Esophagus muscularis mucosa (tissue), 4 donors: ENCODE measurements around the gene PCDHB2.

Source experiments
- CTCF ChIP-seq, 3 experiments: fragments of 200-600 bp in 2 of 3; fragments of 450-650 bp in 1 of 3; sonication (generic) in 2 of 3; IDR thresholded peaks; one replicate each; pipeline ENCODE4 v1.5.1; 2017 to 2019; ENCODE audit warnings: antibody characterized with exemption in 3 of 3, mild to moderate bottlenecking in 2 of 3, moderate library complexity in 1 of 3
- EP300 ChIP-seq: sonication (generic); formaldehyde crosslinking; IDR thresholded peaks from one replicate; pipeline ENCODE4 v1.6.1; 2017; ENCODE audit warnings: antibody characterized with exemption
- POLR2A ChIP-seq: fragments of 450-650 bp; IDR thresholded peaks from one replicate; pipeline ENCODE4 v1.6.1; 2017; ENCODE audit warnings: antibody characterized with exemption, moderate library complexity, mild to moderate bottlenecking, low read depth
- POLR2AphosphoS5 ChIP-seq, 2 donors: sonication (generic); formaldehyde crosslinking; IDR thresholded peaks; one replicate each; pipeline ENCODE4 v1.6.1; 2017; ENCODE audit warnings: antibody characterized with exemption in 2 of 2

- TF ChIP-seq POLR2A, result no peak
- TF ChIP-seq EP300, result no peak
- no peak for TF ChIP-seq CTCF (IDR thresholded peaks at IDR 0.05)
- TF ChIP-seq POLR2AphosphoS5 (IDR thresholded peaks at IDR 0.05), result no peak
Observed at GRCh38 chr5:141095263-141095641, 837 bp downstream of the PCDHB2 start.
